HG03342 (cell line): ENCODE measurements around the gene SLC9A9.
A peak's percentile ranks its signal among the peaks of the same experiment; 100 is the strongest.
"Not testable (repeated sequence)": the region's sequence is repeated elsewhere in the genome, so short reads cannot be mapped to it uniquely, and the experiment has no call there.

Source experiments
- ATAC-seq: cut with Tn5 transposase; IDR thresholded peaks from one replicate; pipeline ENCODE4 v1.9.1; 2021; ENCODE audit warnings: mild to moderate bottlenecking, moderate library complexity; ENCODE audit not compliant: unreplicated experiment

Gene SLC9A9

DNA sequence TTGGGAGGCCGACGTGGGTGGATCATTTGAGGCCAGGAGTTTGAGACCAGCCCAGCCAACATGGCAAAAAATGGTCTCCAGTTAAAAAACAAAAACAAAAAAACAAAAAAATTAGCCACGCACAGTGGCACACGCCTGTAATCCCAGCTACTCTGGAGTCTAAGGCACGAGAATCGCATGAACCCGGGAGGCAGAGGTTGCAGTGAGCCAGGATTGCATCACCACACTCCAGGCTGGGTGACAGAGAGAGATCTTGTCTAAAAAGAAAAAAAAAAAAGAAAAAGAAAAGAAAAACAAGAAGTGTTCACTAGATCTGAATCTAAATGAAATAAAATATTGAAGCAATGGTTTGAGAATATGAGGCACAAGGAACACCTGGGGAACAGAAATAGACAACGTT is 36.7 kb downstream of the SLC9A9 start:
- ATAC-seq, result no peak

DNA sequence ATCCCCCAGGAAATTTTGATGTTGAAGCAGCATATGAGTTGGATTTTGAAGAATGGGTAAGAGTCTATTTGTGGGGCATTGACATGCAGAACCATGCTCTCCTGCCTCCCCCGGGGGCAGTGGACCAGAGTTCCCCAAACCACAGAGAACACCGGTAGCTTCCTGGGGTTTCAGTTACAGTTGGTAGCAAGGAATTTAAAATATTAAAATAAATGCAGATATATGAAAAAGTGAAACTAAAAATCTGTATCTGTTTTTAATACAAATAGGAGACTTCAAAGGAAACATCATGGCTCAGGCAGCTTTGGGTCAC is 37.4 kb downstream of the SLC9A9 start:
- ATAC-seq, result no peak

DNA sequence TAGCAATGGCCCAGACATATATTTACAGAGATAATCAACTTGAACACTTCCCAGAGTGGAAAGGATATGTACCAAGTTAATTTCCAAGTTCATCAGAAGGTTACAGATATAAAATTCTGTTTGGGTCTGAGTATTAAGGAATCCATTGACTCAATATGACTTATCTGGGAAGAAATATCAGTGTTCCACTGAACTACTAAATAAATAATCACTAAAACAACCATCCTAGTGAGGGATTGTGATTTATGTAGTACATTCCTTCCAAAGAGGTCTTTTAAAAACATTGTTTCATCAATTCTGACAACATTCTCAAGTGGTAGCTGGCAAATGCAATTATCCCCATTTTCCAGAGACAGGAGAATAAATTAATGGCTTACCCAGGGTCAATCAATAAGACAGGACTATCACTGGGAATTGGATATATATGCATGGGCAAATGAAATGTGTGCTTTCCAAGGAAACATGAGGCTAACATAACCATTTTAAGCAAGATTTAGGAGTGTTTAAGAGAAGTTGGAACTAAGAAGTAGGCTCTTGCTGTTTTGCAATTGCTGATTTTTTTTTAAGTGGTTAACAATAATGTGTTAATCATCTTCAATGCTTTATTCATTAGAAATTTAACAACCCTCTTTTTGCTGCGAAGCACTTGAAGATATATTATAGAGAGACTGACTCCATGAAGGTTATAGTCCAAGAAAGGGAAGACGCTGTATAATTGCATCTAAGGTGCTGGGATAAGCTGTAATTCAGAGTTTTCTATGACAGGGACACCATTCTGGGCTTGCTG is 37.9 kb downstream of the SLC9A9 start:
- ATAC-seq, result no peak

DNA sequence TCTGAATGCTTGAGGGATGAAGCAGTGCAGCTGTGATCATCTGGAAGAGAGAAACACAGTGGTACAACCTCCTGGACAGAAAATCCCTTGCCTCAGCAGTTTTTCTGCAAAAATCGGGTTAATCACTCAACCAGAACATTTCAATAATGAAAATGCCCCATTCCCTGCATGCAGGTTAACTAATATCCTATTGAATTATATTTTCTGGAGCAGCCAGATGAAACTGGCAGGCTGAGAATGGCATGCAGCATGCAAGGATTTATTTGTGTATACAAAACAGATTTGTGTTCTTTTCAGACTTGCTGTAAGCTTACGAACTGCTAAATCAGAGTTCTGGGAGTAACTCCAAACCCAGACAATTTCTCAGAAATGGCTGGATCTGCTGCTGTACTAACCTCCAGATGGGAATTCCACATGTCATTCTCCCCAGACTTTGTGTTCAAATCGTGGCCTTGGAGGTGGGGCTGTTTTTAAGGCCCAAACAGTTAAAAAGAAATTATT is 39.1 kb downstream of the SLC9A9 start:
- ATAC-seq, result no peak

DNA sequence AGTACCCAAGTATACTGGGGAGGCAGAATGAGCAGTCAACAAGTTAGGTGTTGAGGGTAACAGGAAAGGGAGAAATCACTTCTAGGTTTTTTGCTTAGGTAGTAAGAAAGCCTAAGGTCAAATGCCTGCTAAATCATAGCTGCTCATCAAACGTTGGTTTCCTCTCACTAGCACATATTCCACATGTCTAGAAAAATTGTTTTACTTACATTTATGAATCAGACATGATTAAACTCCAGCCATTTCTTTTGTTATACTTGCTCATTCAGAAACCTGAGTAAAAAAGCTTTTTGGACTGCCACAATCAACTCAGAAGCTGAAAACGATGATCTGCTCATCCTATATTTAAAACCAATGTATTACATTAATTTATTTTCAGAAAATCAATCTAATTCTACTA is 40.2 kb downstream of the SLC9A9 start:
- ATAC-seq, result no peak

DNA sequence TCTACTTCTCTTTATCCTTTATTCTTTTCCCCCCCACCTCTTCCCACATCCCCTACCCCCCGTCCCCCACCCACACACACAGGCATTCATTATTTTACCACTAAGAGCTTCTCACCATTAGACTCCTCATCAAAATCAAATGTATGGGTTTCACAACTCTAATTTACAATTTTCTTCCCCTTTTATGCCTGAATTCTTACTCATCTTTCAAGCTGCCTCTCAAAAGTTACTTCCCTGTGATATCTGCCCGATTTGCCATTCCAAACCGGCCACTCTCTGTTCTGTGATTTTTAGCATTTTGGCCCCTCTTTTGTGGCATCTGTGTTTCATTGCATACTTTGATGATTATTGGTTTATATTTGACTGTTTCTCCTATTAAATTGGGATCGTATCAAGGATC is 42.2 kb downstream of the SLC9A9 start:
- ATAC-seq, result no peak

DNA sequence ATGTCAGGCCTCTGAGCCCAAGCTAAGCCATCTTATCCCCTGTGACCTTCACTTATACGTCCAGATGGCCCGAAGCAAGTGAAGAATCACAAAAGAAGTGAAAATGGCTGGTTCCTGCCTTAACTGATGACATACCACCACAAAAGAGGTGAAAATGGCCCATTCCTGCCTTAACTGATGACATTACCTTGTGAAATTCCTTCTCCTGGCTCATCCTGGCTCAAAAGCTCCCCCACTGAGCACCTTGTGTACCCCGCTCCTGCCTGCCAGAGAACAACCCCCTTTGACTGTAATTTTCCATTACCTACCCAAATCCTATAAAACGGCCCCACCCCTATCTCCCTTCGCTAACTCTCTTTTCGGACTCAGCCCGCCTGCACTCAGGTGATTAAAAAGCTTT is 42.8 kb downstream of the SLC9A9 start:
- ATAC-seq, result not testable (repeated sequence)

DNA sequence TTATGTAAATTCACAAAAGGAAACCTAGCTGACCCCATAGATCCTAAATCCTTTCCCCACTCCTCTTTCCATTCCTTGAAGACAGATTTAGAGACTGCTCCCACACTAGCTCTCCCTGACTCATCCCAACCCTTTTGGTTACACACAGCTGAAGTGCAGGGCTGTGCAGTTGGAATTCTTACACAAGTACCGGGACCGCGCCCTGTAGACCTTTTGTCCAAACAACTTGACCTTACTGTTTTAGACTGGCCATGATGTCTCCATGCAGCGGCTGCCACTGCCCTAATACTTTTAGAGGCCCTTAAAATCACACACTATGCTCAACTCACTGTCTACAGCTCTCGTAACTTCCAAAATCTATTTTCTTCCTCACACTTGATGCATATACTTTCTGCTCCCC is 47.2 kb downstream of the SLC9A9 start:
- ATAC-seq, result not testable (repeated sequence)

DNA sequence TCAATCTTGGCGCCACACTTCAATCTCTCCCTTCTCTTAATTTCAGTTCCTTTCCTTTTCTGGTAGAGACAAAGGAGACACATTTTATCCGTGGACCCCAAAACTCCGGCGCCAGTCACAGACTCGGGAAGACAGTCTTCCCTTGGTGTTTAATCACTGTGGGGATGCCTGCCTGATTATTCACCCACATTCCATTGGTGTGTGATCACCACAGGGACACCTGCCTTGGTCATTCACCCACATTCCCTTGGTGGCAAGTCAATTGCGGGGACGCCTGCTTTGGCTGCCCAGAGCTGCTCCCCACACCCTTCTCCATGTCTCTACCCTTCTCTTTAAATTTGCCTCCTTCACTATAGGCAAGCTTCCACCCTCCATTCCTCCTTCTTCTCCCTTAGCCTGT is 50.1 kb downstream of the SLC9A9 start:
- not testable (repeated sequence) for ATAC-seq

DNA sequence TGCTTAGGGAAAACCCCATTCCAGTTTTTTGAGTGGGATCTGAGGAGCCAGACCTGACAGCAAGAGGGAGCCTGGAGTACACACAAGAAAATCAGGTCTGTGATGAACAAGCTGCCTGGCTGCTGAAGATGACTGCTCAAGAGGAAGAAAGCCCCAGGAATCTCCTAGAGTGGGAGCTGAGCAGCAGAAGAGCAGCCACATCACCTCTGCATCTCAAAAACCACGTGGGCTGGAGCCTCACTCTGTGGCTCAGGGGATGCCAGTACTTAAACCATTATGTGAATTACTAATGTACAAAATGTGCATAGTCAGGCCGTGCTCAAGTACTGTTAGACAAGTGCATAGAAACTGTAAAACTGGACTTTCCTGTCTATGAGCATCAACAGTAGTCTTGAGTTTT is 52.4 kb downstream of the SLC9A9 start:
- ATAC-seq, result no peak

DNA sequence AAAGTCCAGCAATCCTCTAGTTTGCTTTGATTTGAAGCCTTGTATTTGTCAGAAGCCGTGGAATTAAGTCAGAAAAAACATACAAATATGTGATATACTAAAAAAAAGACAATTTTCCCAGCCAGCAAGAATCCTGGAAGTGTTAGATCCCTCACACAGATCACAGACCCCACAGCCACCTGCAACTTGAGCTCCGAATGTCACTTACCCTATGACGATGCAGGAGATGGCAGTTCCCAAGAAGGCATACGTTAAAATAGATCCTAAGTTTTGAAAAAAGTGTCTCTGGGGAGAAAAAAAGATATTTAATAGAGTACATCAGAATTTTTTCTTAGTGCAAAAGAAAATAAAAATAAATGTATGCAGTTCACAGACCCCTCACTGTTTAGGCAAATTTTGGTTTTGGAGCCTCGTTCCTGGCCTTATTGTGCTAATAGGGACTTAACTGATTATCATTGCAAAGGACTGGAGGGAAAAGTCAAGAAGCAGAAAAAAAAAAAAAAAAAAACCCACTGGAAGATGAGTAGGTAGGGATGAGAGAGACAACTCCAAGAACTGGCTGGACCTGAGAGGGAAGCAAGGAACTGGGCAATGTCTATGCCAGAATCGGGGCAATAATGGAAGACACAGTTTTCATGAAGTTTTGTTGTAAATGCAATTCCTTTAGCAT is 53.3 kb downstream of the SLC9A9 start:
- no peak for ATAC-seq

DNA sequence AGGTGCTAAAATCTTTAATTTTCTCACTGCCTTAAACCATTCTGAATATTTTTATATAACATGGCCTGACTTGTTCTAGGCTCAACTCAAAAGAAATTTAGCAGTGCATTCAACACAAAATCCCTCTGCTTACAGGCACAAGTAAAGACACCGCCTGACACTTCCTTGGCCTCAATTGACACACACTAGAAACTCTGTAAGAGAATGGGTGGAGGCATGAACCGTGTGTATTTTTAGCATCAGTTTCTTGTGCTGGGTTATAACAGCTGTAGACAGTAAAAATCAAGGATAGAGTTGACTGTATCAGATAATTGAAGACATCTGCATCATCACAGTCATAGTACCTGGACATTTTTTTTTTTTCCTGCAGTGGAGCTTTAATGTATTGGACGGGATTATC is 54.3 kb downstream of the SLC9A9 start:
- no peak for ATAC-seq

DNA sequence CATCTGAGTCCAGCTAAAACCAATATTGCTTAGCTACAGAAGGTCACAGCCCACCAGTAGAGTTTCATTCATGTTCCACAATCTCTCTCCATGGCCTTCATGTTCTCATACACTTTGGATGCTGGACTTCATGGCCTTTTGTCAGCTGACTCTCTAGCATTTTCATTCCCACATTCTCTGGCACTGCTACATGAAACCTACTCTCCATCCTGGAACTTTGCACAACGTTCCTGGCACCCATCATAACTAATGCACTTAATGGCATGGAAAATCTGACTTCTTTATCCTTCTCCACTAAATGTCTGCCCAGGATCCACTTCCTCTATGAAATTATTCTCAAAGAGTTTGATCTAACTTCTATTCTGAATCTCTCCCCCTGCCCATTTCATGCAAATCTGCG is 56.9 kb downstream of the SLC9A9 start:
- ATAC-seq, result no peak

DNA sequence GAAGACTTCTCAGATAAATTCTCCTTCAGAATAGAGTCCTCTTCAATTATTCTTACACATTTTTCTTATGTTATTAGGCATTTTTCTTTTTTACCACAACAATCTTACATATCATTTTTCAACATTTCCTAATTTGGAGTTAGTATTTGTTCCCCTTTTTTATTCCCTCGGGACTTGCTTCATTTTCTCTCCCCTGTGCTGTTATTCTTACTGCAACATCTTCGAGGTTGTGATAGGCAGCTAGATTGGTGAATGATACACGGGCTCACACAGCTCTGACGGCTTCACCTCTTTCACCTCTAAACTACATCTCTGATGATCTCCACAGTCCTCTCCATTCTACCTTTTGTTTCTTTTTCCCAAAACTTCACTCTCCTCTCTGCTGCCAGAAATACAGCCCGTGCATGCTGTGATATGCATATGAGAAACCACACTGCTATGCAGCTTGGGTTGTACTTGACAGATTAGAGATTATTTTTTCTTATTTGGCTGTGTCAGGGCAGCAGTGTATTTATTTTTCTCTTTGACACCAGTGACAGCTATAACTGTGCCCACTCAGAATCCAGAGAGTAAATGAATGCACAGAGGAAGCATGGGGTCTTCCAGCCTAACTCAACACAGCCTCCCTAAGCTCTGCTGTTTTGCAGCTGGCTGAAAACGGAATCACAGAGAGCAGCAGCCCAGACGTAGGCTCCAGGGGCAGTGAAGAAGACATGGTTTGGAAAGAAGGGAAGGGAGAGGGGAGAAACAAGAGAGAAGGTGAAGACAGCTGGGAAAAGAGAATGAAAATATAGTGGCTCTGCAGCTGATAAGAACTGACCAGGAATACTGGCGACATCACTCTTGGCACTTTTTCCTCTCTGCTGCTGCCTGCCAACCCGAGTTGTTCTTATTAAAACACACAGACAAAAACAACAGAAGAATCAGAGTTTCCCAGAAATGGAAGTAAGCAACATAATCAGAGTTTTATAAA is 61.8 kb downstream of the SLC9A9 start:
- ATAC-seq, result no peak

DNA sequence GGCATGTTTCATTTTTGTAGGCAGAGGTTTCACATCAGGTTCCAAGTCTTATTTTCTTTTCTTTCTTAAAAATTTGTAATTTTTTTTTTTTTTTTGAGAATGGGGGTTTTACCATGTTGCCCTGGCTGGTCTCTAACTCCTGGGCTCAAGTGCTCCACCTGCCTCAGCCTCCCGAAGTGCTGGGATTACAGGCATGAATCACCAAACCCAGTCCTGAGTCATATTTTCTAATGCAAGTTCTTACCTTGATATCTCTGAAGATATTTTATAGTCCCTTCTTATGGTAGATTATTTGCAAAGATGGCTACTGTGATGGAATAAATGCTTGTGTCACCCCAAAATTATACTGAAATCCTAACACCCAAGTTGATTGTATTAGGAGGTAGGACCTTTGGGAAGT is 63.8 kb downstream of the SLC9A9 start:
- ATAC-seq, result no peak

DNA sequence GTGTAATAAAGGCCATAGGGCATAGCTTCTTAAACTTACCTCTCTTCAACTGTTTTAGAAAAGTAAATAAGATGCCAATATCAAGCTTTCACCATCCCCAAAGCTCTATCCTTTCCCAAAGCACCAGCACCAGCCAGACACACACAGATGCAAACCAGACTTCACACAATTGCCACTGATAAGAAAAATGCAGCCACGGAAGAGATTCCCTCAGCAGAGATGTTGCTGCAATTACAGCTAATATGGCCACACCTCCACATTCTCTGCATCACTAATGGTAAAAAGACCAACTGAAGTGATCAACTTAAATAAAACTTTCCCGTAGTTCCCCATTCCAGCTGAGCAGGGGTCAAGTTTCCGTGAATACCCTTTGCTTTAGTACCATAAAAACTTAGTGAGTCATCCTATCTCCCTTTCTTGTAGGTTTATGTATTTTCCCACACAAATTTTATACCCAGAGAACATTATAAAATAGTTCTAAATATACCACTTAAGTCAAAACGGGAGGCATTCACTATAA is 64.4 kb downstream of the SLC9A9 start:
- ATAC-seq, result no peak

DNA sequence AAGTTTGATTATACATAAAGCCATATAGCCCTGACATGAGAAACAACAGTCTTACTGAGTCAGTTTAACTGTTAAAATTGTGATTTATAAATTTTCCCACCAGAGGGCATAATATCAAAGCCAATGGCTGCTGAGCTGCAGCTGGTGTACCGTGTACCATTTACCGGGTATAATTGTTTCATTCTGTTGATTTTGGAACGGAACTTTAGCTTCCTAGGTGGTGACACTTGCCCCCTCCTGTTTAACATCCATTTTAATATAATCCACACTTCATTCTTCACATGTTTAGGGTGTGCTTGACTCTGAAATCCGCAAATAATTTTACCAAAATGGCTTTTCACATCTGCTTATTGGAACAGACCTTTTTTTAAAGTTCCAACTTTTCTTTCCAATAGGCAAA is 72.8 kb downstream of the SLC9A9 start:
- ATAC-seq, result peak; percentile 95

DNA sequence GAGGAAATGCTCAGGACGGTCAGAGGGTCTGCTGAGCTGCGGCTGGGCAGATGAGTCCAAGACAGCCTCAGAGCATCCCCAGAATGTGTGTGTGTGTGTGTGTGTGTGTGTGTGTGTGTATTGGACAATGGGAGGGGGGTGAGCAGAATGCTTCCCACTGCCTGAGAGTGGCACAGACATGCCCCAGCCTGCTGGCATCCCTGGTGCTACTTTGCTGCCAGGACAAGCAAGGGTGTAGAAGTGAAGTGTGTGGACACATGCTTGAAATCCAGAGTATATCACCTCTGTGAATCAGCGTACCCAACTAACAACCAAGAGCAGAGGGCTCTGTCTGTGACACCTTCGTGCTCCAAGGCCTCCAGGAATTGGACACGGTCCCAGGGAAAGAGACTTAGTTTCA is 76.3 kb downstream of the SLC9A9 start:
- ATAC-seq, result no peak

DNA sequence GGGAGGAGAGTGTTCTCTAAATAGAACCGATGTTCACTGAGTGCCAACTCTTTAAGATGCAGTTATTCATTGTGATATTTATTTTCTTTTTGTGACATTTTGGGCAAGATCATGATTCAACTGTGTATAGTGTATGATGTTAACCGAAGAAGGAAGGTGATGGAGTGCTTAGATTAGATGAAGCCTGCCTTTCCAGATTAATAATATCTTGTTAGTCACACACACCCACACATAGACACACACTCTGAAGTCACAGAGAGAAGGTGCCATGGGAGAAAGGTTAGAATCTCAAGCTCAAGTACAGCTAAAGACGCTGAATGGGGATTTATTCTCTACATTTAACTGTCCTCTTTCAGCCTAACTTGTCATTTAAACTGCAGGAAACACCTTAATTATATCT is 77.0 kb downstream of the SLC9A9 start:
- no peak for ATAC-seq

DNA sequence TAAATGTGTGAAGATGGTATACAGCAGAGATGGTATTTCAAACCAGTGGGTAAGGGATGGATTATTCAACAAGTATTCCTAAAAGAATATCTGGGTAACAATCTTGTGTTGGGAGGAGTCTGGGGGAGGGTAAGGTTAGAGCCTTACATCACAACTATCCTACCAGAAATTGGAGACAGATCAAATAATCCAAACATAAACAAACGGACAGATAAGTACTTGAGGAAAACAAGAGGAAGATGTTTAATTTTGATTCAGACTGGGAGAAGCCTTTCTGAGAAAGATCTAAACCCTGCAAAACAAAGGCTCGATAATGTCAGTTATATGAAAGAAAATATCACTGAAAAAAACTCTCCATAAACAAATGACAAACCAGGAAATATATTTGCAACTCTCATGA is 77.9 kb downstream of the SLC9A9 start:
- ATAC-seq, result no peak

DNA sequence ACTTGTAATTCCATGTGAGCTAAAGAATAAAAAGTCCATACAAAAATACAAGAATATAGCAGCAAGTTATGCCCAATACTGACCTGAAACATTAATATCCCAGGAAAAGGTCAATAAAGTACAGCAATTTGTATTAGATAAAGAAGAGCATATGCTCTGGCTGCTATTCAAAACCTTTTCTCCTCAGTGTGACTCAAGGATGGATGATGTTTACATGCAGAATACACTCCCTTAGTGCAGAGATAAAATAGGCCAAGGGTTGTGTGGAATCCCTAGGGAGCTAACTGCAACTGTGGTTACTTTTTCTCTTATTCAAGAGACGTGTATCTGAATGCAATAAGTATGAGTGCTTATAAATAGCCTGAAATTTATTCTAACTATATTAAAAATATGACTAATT is 78.7 kb downstream of the SLC9A9 start:
- no peak for ATAC-seq
